HepG2 (cell line): ENCODE results near the gene CDH23.

Experiments
- ATF1 ChIP-seq: IDR thresholded peaks from 2 replicates; pipeline ENCODE4 v1.6.1; 2016; ENCODE audit warnings: mild to moderate bottlenecking, control low read depth
- BHLHE40 ChIP-seq: IDR thresholded peaks from 2 replicates; pipeline ENCODE4 v1.6.1; 2011; ENCODE audit warnings: low read length, improper control_type of control experiment
- EP300 ChIP-seq, 3 experiments: sonication (generic) in 1 of 3; formaldehyde crosslinking in 1 of 3; IDR thresholded peaks; 2 replicates each; pipeline versions ENCODE4 v1.5.1 to v1.6.1; 2011 to 2020; ENCODE audit warnings: low read depth in 2 of 3, low read length in 2 of 3, borderline replicate concordance in 1 of 3, improper control_type of control experiment in 1 of 3, mild to moderate bottlenecking in 1 of 3, missing genetic modification reagents in 1 of 3, moderate library complexity in 1 of 3
- RBM22 ChIP-seq: fragments of 200-400 bp; formaldehyde crosslinking; optimal IDR thresholded peaks from 2 replicates; pipeline ENCODE3; 2017; ENCODE audit warnings: mild to moderate bottlenecking, low read length, moderate library complexity
- STAG1 ChIP-seq: sonication (generic); formaldehyde crosslinking; IDR thresholded peaks from 2 replicates; pipeline ENCODE4 v1.4.0; 2020; ENCODE audit warnings: missing genetic modification reagents
- TBP ChIP-seq: sonication (generic); formaldehyde crosslinking; IDR thresholded peaks from 2 replicates; pipeline ENCODE4 v1.5.0; 2020; ENCODE audit warnings: missing genetic modification reagents
- ZBTB21 ChIP-seq: sonication (generic); formaldehyde crosslinking; IDR thresholded peaks from 2 replicates; pipeline ENCODE4 v1.4.0; 2020; ENCODE audit warnings: missing genetic modification reagents
- TF ChIP-seq, protein P1 (sequence below): sonication (generic); formaldehyde crosslinking; IDR thresholded peaks from 2 replicates; pipeline ENCODE4 v1.5.0; 2020; ENCODE audit warnings: mild to moderate bottlenecking, missing genetic modification reagents, moderate library complexity
- TF ChIP-seq, protein P2 (sequence below): sonication (generic); formaldehyde crosslinking; IDR thresholded peaks from 2 replicates; pipeline ENCODE4 v1.4.0; 2020; ENCODE audit warnings: missing genetic modification reagents

DNA sequence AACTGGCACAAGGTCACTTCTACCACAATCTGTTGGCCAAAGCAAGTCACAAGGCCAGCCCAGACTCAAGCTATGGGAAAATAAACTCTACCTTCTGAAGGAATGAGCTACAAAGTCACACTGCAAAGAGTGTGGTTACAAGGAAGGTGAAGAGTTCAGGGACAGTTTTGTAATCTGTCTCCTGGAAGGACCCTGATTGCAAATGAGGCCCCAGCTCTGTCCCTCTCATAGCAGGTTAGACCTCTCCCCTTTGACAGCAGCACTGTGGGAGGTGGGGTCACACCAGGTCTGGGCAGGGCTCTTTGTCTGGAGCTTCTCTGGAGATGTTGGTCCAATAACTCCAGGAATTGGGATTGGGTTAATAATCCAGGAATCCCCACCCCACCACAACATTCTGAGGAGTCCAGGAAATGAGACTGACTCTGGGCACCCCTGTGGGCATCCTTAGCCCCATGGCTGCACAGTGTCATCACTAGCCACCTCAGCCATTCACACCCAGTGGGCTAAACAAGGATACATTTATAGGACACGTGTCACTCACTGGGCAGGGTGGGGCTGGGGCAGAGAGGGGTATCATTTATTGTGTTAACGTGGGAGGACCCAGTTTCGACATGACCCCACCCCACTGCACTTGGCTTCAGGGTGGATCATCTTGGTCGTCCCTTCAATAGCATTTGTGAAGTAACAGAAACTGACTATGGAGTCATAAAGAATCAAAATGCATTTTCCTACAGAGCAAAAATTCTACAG, 346.5 kb downstream of the CDH23 start:
- TF ChIP-seq RBM22 (no peak), TBP (CRISPR knock-in tag) (no peak), STAG1 (CRISPR knock-in tag) (no peak), ATF1 (no peak), BHLHE40 (no peak), EP300 (IDR thresholded peaks at IDR 0.05; ENCODE audit: low read depth in 2 of 2, low read length in 2 of 2) (no peak), EP300 (CRISPR knock-in tag; IDR thresholded peaks at IDR 0.05; ENCODE audit: borderline replicate concordance) (no peak), ZBTB21 (CRISPR knock-in tag) (no peak)
- TF ChIP-seq, protein P1, sequence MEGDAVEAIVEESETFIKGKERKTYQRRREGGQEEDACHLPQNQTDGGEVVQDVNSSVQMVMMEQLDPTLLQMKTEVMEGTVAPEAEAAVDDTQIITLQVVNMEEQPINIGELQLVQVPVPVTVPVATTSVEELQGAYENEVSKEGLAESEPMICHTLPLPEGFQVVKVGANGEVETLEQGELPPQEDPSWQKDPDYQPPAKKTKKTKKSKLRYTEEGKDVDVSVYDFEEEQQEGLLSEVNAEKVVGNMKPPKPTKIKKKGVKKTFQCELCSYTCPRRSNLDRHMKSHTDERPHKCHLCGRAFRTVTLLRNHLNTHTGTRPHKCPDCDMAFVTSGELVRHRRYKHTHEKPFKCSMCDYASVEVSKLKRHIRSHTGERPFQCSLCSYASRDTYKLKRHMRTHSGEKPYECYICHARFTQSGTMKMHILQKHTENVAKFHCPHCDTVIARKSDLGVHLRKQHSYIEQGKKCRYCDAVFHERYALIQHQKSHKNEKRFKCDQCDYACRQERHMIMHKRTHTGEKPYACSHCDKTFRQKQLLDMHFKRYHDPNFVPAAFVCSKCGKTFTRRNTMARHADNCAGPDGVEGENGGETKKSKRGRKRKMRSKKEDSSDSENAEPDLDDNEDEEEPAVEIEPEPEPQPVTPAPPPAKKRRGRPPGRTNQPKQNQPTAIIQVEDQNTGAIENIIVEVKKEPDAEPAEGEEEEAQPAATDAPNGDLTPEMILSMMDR (CRISPR knock-in tag): no peak
- TF ChIP-seq, protein P2, sequence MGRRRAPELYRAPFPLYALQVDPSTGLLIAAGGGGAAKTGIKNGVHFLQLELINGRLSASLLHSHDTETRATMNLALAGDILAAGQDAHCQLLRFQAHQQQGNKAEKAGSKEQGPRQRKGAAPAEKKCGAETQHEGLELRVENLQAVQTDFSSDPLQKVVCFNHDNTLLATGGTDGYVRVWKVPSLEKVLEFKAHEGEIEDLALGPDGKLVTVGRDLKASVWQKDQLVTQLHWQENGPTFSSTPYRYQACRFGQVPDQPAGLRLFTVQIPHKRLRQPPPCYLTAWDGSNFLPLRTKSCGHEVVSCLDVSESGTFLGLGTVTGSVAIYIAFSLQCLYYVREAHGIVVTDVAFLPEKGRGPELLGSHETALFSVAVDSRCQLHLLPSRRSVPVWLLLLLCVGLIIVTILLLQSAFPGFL: no peak
